GM10847 (cell line): ENCODE data around the gene SHISA7.
A peak's percentile ranks its signal among the peaks of the same experiment; 100 is the strongest.

Experiments
- POLR2A ChIP-seq: IDR thresholded peaks from 2 replicates; pipeline ENCODE4 v1.6.1; 2011; ENCODE audit not compliant: insufficient read length; ENCODE audit errors: extremely low read depth

Gene SHISA7

GRCh38 chr19:55484593-55485438, 41.7 kb upstream of the SHISA7 start, which contains the start of gene NAT14:
Gene NAT14 (plus strand): TSS chr19:55485188. CDS start chr19:55485709, 521 bp downstream.
- peak; percentile 31 for TF ChIP-seq POLR2A

GRCh38 chr19:55483706-55484592, 40.8 kb upstream of the SHISA7 start:
- no peak for TF ChIP-seq POLR2A

- no peak for TF ChIP-seq POLR2A
Measured at GRCh38 chr19:55482967-55483705, 40.0 kb upstream of the SHISA7 start.

GRCh38 chr19:55482156-55482961, 39.3 kb upstream of the SHISA7 start:
- TF ChIP-seq POLR2A: no peak

- TF ChIP-seq POLR2A: no peak
Measured at GRCh38 chr19:55481794-55482155, 38.7 kb upstream of the SHISA7 start.

- TF ChIP-seq POLR2A: no peak
Measured at GRCh38 chr19:55481148-55481793, 38.2 kb upstream of the SHISA7 start.

- no peak for TF ChIP-seq POLR2A
Measured at GRCh38 chr19:55479451-55480230, 36.5 kb upstream of the SHISA7 start.

- no peak for TF ChIP-seq POLR2A
Measured at GRCh38 chr19:55479045-55479444, 35.9 kb upstream of the SHISA7 start.

GRCh38 chr19:55478364-55478763, 35.3 kb upstream of the SHISA7 start:
- TF ChIP-seq POLR2A: no peak

GRCh38 chr19:55477905-55478304, 34.8 kb upstream of the SHISA7 start:
- TF ChIP-seq POLR2A: no peak

- no peak for TF ChIP-seq POLR2A
Measured at GRCh38 chr19:55476100-55476775, 33.1 kb upstream of the SHISA7 start, which contains the start of gene ZNF628. Gene ZNF628 (plus strand): TSS chr19:55476617. CDS start chr19:55479911, 3,294 bp downstream.
